Measurements from ENCODE around the gene ASB13. TPM values are rescaled to one million over a fixed set of nuclear protein-coding genes. Genes with fewer than 3 reads are reported as not detected.

The ASB13 gene
- total and polyA plus RNA-seq, 2 donors (not counting 1 experiment from before 2014, with no cell fraction given) = 5.4 to 15.4 TPM

- Histone ChIP-seq H3K9me3 (ENCODE audit: control insufficient read depth, insufficient read depth, low read depth, low read length) (no peaks in the 10 kb centered on the region), H3K27ac (ENCODE audit: insufficient read depth, low read length) (no peak overlapping the region), H2AFZ (ENCODE audit: low read length) (no peak overlapping the region), H4K20me1 (ENCODE audit: control insufficient read depth, extremely low read depth, insufficient read depth, low read length) (no peaks in the 10 kb centered on the region), H3K4me3 (replicated peaks in 1 of 4; ENCODE audit: control extremely low read depth in 1 of 4, insufficient read depth in 1 of 4, low read depth in 3 of 4, low read length in 4 of 4) (no peak overlapping the region), H3K27me3 (ENCODE audit: control insufficient read depth, insufficient read depth, low read length) (no peaks in the 10 kb centered on the region), H3K79me2 (ENCODE audit: control insufficient read depth, insufficient read depth, low read length) (no peaks in the 10 kb centered on the region), H3K4me1 (ENCODE audit: control insufficient read depth, extremely low read depth, insufficient read depth, low read length) (no peaks in the 10 kb centered on the region), H3K4me2 (ENCODE audit: extremely low read depth, insufficient read depth, low read length) (no peak overlapping the region), H3K36me3 (ENCODE audit: control insufficient read depth, insufficient read depth, low read length) (peaks cover 5% of the 10 kb centered on the region), H3K9ac (ENCODE audit: insufficient read depth, low read length) (no peak overlapping the region)
- TF ChIP-seq EZH2 (IDR thresholded peaks at IDR 0.05; ENCODE audit: low read length, missing control alignments) = no peak
- TF ChIP-seq, protein P1, sequence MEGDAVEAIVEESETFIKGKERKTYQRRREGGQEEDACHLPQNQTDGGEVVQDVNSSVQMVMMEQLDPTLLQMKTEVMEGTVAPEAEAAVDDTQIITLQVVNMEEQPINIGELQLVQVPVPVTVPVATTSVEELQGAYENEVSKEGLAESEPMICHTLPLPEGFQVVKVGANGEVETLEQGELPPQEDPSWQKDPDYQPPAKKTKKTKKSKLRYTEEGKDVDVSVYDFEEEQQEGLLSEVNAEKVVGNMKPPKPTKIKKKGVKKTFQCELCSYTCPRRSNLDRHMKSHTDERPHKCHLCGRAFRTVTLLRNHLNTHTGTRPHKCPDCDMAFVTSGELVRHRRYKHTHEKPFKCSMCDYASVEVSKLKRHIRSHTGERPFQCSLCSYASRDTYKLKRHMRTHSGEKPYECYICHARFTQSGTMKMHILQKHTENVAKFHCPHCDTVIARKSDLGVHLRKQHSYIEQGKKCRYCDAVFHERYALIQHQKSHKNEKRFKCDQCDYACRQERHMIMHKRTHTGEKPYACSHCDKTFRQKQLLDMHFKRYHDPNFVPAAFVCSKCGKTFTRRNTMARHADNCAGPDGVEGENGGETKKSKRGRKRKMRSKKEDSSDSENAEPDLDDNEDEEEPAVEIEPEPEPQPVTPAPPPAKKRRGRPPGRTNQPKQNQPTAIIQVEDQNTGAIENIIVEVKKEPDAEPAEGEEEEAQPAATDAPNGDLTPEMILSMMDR (conservative IDR thresholded peaks at IDR 0.05 in 1 of 2, IDR thresholded peaks at IDR 0.05 in 1 of 2; ENCODE audit: low read depth in 1 of 2, low read length in 2 of 2) = no peak
- no peak for DNase-seq (ENCODE audit: low read depth in 2 of 2)
Observed at GRCh38 chr10:5640036-5640435, 26.4 kb downstream of the ASB13 start.

DNA sequence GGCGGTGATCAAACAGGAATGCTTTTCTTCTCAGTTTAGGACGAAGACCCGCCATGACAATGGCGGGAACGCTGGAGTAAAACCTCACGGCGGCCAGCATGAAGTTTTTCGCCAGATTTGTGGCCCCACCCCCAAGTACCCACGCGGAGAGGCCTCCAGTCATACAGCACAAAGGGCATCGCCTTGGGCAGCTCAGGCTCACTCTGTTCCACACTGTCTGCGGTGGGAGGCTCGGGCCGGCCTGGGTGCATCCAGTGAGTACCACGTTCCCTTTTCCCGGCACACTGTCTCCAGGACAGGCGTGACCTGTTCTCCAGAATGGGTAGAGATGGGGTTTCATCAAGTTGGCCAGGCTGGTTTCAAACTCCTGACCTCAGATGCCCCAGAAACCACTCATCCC lies 27.3 kb downstream of the ASB13 start:
- TF ChIP-seq EZH2 (IDR thresholded peaks at IDR 0.05; ENCODE audit: low read length, missing control alignments) = no peak
- TF ChIP-seq, protein P1 (conservative IDR thresholded peaks at IDR 0.05 in 1 of 2, IDR thresholded peaks at IDR 0.05 in 1 of 2; ENCODE audit: low read depth in 1 of 2, low read length in 2 of 2) = no peak
- H3K4me3 ChIP-seq (replicated peaks in 1 of 4; ENCODE audit: control extremely low read depth in 1 of 4, insufficient read depth in 1 of 4, low read depth in 3 of 4, low read length in 4 of 4) = no peak overlapping the region
- no peaks in the 10 kb centered on the region for H3K4me1 ChIP-seq (ENCODE audit: control insufficient read depth, extremely low read depth, insufficient read depth, low read length)
- no peak for DNase-seq (ENCODE audit: low read depth in 2 of 2)
- no peak overlapping the region for H3K27ac ChIP-seq (ENCODE audit: insufficient read depth, low read length)
- H3K27me3 ChIP-seq (ENCODE audit: control insufficient read depth, insufficient read depth, low read length) = no peaks in the 10 kb centered on the region
- H4K20me1 ChIP-seq (ENCODE audit: control insufficient read depth, extremely low read depth, insufficient read depth, low read length) = no peaks in the 10 kb centered on the region
- no peaks in the 10 kb centered on the region for H3K9me3 ChIP-seq (ENCODE audit: control insufficient read depth, insufficient read depth, low read depth, low read length)
- H3K4me2 ChIP-seq (ENCODE audit: extremely low read depth, insufficient read depth, low read length) = no peak overlapping the region
- no peaks in the 10 kb centered on the region for H3K79me2 ChIP-seq (ENCODE audit: control insufficient read depth, insufficient read depth, low read length)
- peaks cover 5% of the 10 kb centered on the region for H3K36me3 ChIP-seq (ENCODE audit: control insufficient read depth, insufficient read depth, low read length)
- H3K9ac ChIP-seq (ENCODE audit: insufficient read depth, low read length) = no peak overlapping the region
- no peak overlapping the region for H2AFZ ChIP-seq (ENCODE audit: low read length)

- no peak overlapping the region for H3K27ac ChIP-seq (ENCODE audit: insufficient read depth, low read length)
Observed at GRCh38 chr10:5638494-5638893, 27.9 kb downstream of the ASB13 start.

More at GRCh38 chr10:5638494-5638893, 27.9 kb downstream of the ASB13 start:
- Histone ChIP-seq H3K36me3 (ENCODE audit: control insufficient read depth, insufficient read depth, low read length) (peaks cover 5% of the 10 kb centered on the region), H3K9ac (ENCODE audit: insufficient read depth, low read length) (no peak overlapping the region), H3K9me3 (ENCODE audit: control insufficient read depth, insufficient read depth, low read depth, low read length) (no peaks in the 10 kb centered on the region), H3K4me1 (ENCODE audit: control insufficient read depth, extremely low read depth, insufficient read depth, low read length) (no peaks in the 10 kb centered on the region), H3K4me3 (replicated peaks in 1 of 4; ENCODE audit: control extremely low read depth in 1 of 4, insufficient read depth in 1 of 4, low read depth in 3 of 4, low read length in 4 of 4) (no peak overlapping the region), H2AFZ (ENCODE audit: low read length) (no peak overlapping the region), H3K4me2 (ENCODE audit: extremely low read depth, insufficient read depth, low read length) (no peak overlapping the region), H4K20me1 (ENCODE audit: control insufficient read depth, extremely low read depth, insufficient read depth, low read length) (no peaks in the 10 kb centered on the region), H3K27me3 (ENCODE audit: control insufficient read depth, insufficient read depth, low read length) (no peaks in the 10 kb centered on the region), H3K79me2 (ENCODE audit: control insufficient read depth, insufficient read depth, low read length) (no peaks in the 10 kb centered on the region)
- no peak for TF ChIP-seq EZH2 (IDR thresholded peaks at IDR 0.05; ENCODE audit: low read length, missing control alignments)
- DNase-seq (ENCODE audit: low read depth in 2 of 2) = no peak
